ENCODE results near the gene NAA15.

DNA sequence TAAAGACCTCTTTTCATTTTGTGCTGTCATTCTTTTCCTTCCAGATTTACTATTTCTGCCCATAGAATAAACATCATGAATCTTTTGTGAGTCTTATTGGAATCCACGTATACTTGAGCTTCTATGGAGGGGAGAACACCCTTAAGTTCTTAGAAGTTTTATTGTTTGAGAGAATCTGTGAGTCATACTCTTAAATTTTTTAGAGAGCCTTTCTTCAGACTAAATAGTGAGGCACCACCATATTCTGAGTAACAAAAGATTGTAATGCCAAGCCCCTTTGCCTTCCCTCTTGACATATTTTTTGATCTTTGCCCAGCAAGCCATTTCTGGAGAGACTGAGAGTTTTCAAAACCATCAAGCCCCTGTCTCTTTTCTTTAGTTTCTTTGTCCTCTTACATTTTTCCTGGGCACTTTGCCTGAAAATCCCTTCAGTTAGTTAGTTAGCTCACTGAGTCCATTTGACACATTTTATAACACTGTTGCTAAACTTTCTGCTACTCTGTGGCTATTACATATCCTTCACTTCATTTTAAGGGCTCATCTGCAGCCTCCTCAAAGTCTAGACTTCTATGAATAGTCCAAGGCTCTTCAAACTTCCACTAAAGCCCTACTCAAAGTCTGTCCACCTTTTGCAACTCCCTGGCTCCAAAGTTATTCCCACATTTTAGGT lies 66.3 kb downstream of the NAA15 start:
- TF ChIP-seq, protein P1, sequence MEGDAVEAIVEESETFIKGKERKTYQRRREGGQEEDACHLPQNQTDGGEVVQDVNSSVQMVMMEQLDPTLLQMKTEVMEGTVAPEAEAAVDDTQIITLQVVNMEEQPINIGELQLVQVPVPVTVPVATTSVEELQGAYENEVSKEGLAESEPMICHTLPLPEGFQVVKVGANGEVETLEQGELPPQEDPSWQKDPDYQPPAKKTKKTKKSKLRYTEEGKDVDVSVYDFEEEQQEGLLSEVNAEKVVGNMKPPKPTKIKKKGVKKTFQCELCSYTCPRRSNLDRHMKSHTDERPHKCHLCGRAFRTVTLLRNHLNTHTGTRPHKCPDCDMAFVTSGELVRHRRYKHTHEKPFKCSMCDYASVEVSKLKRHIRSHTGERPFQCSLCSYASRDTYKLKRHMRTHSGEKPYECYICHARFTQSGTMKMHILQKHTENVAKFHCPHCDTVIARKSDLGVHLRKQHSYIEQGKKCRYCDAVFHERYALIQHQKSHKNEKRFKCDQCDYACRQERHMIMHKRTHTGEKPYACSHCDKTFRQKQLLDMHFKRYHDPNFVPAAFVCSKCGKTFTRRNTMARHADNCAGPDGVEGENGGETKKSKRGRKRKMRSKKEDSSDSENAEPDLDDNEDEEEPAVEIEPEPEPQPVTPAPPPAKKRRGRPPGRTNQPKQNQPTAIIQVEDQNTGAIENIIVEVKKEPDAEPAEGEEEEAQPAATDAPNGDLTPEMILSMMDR (IDR thresholded peaks at IDR 0.05 in 4 of 5, conservative IDR thresholded peaks at IDR 0.05 in 1 of 5), result no peak
- TF ChIP-seq POLR2A (IDR thresholded peaks at IDR 0.05), result no peak

All from gastrocnemius medialis (tissue), 4 donors.